ENCODE results near the gene ABCG1. TPM values are rescaled to one million over a fixed set of nuclear protein-coding genes. Genes with fewer than 3 reads are reported as not detected.

ABCG1 gene
- total and polyA plus RNA-seq, 4 experiments from 2014 or later = 1.5 to 19.6 (median 9.5) TPM

DNA sequence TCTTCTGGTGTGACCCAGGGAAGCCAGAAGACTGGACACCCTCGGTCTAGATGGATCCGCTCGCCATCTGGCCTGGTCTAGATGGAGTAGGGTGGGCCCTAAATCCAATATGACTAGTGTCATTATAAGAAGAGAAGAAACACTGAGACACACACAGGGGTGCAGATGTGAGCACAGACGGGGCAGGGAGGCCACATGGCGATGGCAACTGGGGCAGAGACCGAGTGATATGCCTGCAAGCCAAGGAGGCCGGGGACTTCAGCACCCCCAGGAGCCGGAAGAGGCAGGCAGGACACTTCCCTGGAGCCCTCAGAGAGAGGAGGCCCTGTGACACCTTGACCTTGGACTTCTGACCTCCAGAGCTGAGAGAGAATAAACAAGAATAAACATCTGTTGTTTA is 101.9 kb downstream of the ABCG1 start:
- Histone ChIP-seq H3K27ac (ENCODE audit: low read depth, low read length) (no peak overlapping the region), H3K36me3 (ENCODE audit: insufficient read depth, low read length) (no peaks in the 10 kb centered on the region), H3K4me1 (ENCODE audit: insufficient read depth, low read length) (peaks cover 5% of the 10 kb centered on the region), H3K27me3 (ENCODE audit: insufficient read depth, low read length) (peaks cover 5% of the 10 kb centered on the region), H3K4me3 (ENCODE audit: low read length in 2 of 2) (no peak overlapping the region), H3K9me3 (ENCODE audit: control insufficient read depth in 1 of 2, low read length in 2 of 2) (no peaks in the 10 kb centered on the region)
- H3K27ac Mint-ChIP-seq = peak overlapping the region in 1 of 7 donors; percentile 30
- ChIA-PET CTCF (ENCODE audit: partially characterized antibody) (no interaction called here), POLR2A (ENCODE audit: partially characterized antibody) (interaction anchor here (0.5 kb wide), 1 partner anchor 100 kb away, joined by 3 read pairs; no protein-coding TSS in a partner anchor)
- H3K4me3 Mint-ChIP-seq = peak overlapping the region in 1 of 8 donors; percentile 66
- H3K9me3 Mint-ChIP-seq = no peaks in the 10 kb centered on the region
- peaks cover 5 to 10% of the 10 kb centered on the region in 2 donors for H3K27me3 Mint-ChIP-seq
- no peak for DNase-seq
- peaks cover 0 to 11% (median 4%) of the 10 kb centered on the region in 4 donors for H3K4me1 Mint-ChIP-seq
- no peaks in the 10 kb centered on the region for H3K36me3 Mint-ChIP-seq
- intact Hi-C loops (cut with micrococcal nuclease) = no loop called here

DNA sequence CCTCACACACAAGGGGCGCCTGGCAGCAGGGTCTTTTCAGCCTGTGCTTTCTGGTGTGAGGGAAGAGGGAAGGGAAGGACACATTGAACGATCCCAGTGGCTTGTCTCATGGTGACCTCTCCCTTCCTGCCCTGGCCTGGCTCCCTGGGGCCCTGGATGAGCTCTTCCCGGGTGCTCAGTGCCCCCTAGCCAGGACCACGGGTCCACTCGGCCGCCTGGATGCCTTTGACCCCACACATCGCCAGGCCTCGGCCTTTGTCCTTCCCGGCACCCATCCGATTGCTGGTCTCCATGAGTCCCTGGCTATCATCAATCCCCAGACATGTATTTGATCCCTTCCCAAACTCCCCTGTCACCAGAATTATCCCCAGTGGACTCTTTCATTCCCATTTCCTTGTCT is 102.3 kb downstream of the ABCG1 start:
- Mint-ChIP-seq H3K4me1 (peaks cover 0 to 11% (median 4%) of the 10 kb centered on the region in 4 donors), H3K4me3 (no peak overlapping the region), H3K9me3 (no peaks in the 10 kb centered on the region), H3K27ac (no peak overlapping the region), H3K36me3 (no peaks in the 10 kb centered on the region), H3K27me3 (peaks cover 5 to 10% of the 10 kb centered on the region in 2 donors)
- ChIA-PET CTCF (ENCODE audit: partially characterized antibody) (no interaction called here), POLR2A (ENCODE audit: partially characterized antibody) (no interaction called here)
- peaks cover 5% of the 10 kb centered on the region for H3K27me3 ChIP-seq (ENCODE audit: insufficient read depth, low read length)
- H3K4me3 ChIP-seq (ENCODE audit: low read length in 2 of 2) = no peak overlapping the region
- intact Hi-C loops (cut with micrococcal nuclease) = no loop called here
- no peak for DNase-seq
- H3K36me3 ChIP-seq (ENCODE audit: insufficient read depth, low read length) = no peaks in the 10 kb centered on the region
- no peaks in the 10 kb centered on the region for H3K9me3 ChIP-seq (ENCODE audit: control insufficient read depth in 1 of 2, low read length in 2 of 2)
- H3K27ac ChIP-seq (ENCODE audit: low read depth, low read length) = no peak overlapping the region
- H3K4me1 ChIP-seq (ENCODE audit: insufficient read depth, low read length) = peaks cover 5% of the 10 kb centered on the region

DNA sequence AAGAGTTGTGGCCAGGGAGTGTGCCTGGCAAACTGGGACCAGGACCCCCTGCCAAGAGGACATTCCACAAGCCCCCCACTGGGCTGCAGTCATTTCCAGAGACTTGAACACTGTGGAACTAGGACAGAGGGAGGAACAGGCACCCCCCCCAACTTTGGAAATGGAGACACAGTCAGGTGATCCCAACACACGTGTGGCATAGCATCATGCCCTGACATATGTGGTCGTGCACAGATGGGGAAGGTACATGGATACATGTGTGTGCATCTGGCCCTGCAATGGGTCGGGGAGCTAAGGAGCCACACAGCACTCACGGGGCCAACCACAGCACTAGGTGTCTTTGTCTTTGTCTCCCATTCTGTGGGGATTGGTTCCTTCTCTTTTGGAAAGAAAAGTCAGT is 102.9 kb downstream of the ABCG1 start:
- CTCF ChIA-PET (ENCODE audit: partially characterized antibody) = no interaction called here

DNA sequence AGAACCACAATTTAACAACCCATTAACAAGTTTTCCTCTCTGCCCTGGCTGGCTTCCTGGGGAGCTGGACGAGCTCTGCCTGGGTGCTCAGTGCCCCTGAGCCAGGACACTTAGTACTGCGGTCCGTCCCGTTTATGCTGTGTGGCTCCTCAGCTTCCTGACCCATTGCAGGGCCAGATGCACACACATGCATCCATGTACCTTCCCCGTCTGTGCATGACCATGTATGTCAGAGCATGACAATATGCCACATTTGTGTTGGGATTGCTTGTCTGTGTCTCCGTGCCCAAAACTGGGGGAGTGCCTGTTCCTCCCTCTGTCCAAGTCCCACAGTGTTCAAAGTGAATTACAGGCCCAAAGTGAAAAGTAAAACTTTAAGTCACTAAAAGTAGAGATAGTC is 106.0 kb downstream of the ABCG1 start:
- no peak overlapping the region for H3K27ac Mint-ChIP-seq
- Histone ChIP-seq H3K4me1 (ENCODE audit: insufficient read depth, low read length) (no peaks in the 10 kb centered on the region), H3K4me3 (ENCODE audit: low read length in 2 of 2) (no peak overlapping the region), H3K9me3 (ENCODE audit: control insufficient read depth in 1 of 2, low read length in 2 of 2) (no peaks in the 10 kb centered on the region), H3K36me3 (ENCODE audit: insufficient read depth, low read length) (no peaks in the 10 kb centered on the region), H3K27ac (ENCODE audit: low read depth, low read length) (no peak overlapping the region), H3K27me3 (ENCODE audit: insufficient read depth, low read length) (peaks cover 5% of the 10 kb centered on the region)
- POLR2A ChIA-PET (ENCODE audit: partially characterized antibody) = no interaction called here
- H3K9me3 Mint-ChIP-seq = no peaks in the 10 kb centered on the region
- intact Hi-C loops (cut with micrococcal nuclease) = no loop called here
- H3K4me3 Mint-ChIP-seq = no peak overlapping the region
- DNase-seq = no peak
- peaks cover 5 to 10% of the 10 kb centered on the region in 2 donors for H3K27me3 Mint-ChIP-seq
- CTCF ChIA-PET (ENCODE audit: partially characterized antibody) = no interaction called here
- H3K4me1 Mint-ChIP-seq = peaks cover 0 to 2% (median 0%) of the 10 kb centered on the region in 4 donors
- H3K36me3 Mint-ChIP-seq = no peaks in the 10 kb centered on the region

More for the DNA sequence above, 102.9 kb downstream of the ABCG1 start:
- POLR2A ChIA-PET (ENCODE audit: partially characterized antibody) = no interaction called here
- Mint-ChIP-seq H3K9me3 (no peaks in the 10 kb centered on the region), H3K4me1 (peaks cover 0 to 11% (median 4%) of the 10 kb centered on the region in 4 donors), H3K27ac (no peak overlapping the region), H3K36me3 (no peaks in the 10 kb centered on the region), H3K4me3 (no peak overlapping the region), H3K27me3 (peaks cover 5 to 10% of the 10 kb centered on the region in 2 donors)
- Histone ChIP-seq H3K27me3 (ENCODE audit: insufficient read depth, low read length) (peaks cover 5% of the 10 kb centered on the region), H3K9me3 (ENCODE audit: control insufficient read depth in 1 of 2, low read length in 2 of 2) (no peaks in the 10 kb centered on the region), H3K36me3 (ENCODE audit: insufficient read depth, low read length) (no peaks in the 10 kb centered on the region), H3K4me1 (ENCODE audit: insufficient read depth, low read length) (peaks cover 5% of the 10 kb centered on the region), H3K4me3 (ENCODE audit: low read length in 2 of 2) (no peak overlapping the region), H3K27ac (ENCODE audit: low read depth, low read length) (no peak overlapping the region)
- intact Hi-C loops (cut with micrococcal nuclease) = no loop called here
- no peak for DNase-seq

DNA sequence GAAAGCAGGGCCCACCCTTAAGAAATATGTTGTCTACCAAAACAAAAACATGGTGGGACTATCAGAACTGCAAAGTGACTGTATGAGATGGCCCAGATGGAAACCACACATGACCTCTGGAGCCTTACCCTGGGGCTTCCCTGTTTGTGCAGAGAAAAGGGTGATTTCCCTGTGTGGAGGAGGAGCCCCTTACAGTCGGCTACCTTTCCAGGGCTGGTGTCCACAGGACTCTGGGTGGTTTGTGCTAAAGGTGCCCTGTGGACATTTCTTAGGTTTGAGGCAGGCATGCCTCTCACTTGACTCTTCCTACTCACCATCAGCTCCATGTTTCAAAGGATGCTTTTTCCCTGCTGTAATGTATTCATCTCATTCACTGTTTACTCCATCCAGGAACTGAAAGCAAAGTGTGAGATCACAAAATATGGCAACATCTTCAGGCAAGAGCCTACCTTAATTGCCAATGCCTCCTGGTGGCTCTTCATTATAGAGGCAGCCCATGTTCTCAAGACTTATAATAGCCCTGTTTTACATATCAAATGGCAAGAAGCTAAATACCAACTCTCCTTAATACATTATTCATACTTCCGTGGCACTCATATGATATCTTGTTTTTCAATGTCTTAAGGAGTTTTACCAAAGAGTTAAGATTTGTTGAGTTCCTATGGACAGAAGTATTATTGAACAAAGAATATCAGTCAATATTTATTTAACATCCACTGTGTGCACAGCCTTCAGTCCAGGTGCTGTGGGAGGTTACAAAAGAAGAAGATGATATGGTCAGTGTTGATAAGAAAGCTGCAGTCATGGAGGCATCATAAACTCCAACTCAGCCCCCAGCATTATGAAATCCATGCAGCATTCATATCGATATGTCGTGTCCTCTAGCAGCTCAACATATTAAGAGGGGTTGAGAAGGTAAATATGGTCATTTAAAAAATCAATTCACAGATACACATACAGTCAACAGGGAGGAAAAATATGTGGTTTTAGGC is 111.7 kb downstream of the ABCG1 start:
- no peaks in the 10 kb centered on the region for H3K4me1 Mint-ChIP-seq
- no peak overlapping the region for H3K4me3 Mint-ChIP-seq
- DNase-seq = no peak
- peaks cover 2% of the 10 kb centered on the region in 2 donors for H3K27me3 Mint-ChIP-seq
- peaks cover 0 to 13% of the 10 kb centered on the region in 2 donors for H3K36me3 Mint-ChIP-seq
- Histone ChIP-seq H3K27me3 (ENCODE audit: insufficient read depth, low read length) (no peaks in the 10 kb centered on the region), H3K4me1 (ENCODE audit: insufficient read depth, low read length) (no peaks in the 10 kb centered on the region), H3K4me3 (ENCODE audit: low read length in 2 of 2) (no peak overlapping the region), H3K36me3 (ENCODE audit: insufficient read depth, low read length) (no peaks in the 10 kb centered on the region), H3K9me3 (ENCODE audit: control insufficient read depth in 1 of 2, low read length in 2 of 2) (peaks cover 0 to 4% of the 10 kb centered on the region in 2 donors), H3K27ac (ENCODE audit: low read depth, low read length) (no peak overlapping the region)
- ChIA-PET POLR2A (ENCODE audit: partially characterized antibody) (no interaction called here), CTCF (ENCODE audit: partially characterized antibody) (no interaction called here)
- H3K27ac Mint-ChIP-seq = no peak overlapping the region
- intact Hi-C loops (cut with micrococcal nuclease) = no loop called here
- H3K9me3 Mint-ChIP-seq = peaks cover 5 to 24% (median 18%) of the 10 kb centered on the region in 8 donors

DNA sequence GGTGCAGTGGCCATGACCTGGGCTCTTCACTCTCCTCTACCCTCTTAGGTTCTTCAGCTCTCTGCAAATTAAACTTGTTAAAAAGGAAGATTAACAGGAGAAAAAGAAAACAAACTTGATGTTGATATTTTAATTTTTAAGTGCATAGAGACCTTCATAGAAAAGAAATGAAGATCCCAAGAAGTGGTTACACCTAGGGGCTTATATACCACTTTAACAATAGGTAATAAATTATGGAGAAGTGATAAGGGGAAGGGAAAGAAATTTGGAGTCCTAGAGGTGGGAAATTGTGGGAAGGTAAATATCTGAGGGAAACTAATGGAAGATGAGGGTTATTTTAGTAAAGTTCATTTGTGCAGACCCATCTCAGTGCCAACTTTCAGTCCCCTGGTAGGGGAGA is 112.7 kb downstream of the ABCG1 start:
- no peaks in the 10 kb centered on the region for H3K27me3 ChIP-seq (ENCODE audit: insufficient read depth, low read length)
- POLR2A ChIA-PET (ENCODE audit: partially characterized antibody) = no interaction called here
- no peak overlapping the region for H3K4me3 Mint-ChIP-seq

DNA sequence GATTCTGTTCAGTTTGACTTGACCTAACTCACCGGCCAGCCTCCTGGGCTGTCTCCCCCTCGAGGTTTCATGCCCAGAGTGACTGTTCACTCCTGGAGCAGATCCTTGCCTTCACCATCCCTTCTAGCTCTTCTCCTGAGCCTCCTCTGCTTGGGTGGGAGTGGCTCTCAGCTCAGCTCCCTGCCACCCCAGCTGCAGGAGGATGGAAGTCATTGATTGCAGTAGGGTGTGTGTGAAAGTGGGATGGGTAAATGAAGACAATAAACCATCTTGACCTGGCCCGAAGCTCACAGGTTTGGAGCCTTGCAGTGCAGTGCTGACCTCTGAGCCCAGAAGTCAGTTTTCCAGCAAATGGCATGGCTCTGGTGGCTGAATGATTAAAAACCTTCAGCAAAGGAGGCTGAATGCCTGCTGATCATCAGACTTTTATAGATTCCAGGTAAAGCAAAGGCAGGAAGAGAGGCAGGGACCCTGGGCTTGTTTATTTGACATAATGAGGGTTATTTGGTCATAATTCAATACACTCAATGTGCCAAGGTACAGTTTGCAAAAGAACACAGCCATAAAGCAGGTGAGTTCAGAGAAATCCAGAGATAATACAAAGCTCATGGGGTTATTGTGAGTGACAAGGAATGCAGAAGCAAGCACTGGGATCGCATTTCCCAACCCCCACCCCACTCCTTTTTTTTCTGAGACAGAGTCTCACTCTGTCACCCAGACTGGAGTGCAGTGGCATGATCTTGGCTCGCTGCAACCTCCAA is 113.8 kb downstream of the ABCG1 start:
- no peaks in the 10 kb centered on the region for H3K36me3 ChIP-seq (ENCODE audit: insufficient read depth, low read length)
- Mint-ChIP-seq H3K27ac (no peak overlapping the region), H3K4me1 (peaks cover 1 to 3% (median 3%) of the 10 kb centered on the region in 4 donors), H3K4me3 (no peak overlapping the region), H3K9me3 (peaks cover 6 to 24% (median 18%) of the 10 kb centered on the region in 8 donors), H3K27me3 (peaks cover 2 to 5% of the 10 kb centered on the region in 2 donors), H3K36me3 (peaks cover 0 to 13% of the 10 kb centered on the region in 2 donors)
- H3K4me1 ChIP-seq (ENCODE audit: insufficient read depth, low read length) = peaks cover 3% of the 10 kb centered on the region
- POLR2A ChIA-PET (ENCODE audit: partially characterized antibody) = no interaction called here
- DNase-seq = no peak
- peaks cover 0 to 4% of the 10 kb centered on the region in 2 donors for H3K9me3 ChIP-seq (ENCODE audit: control insufficient read depth in 1 of 2, low read length in 2 of 2)
- H3K27ac ChIP-seq (ENCODE audit: low read depth, low read length) = no peak overlapping the region
- no peaks in the 10 kb centered on the region for H3K27me3 ChIP-seq (ENCODE audit: insufficient read depth, low read length)
- intact Hi-C loops (cut with micrococcal nuclease) = no loop called here
- no peak overlapping the region for H3K4me3 ChIP-seq (ENCODE audit: low read length in 2 of 2)
- CTCF ChIA-PET (ENCODE audit: partially characterized antibody) = no interaction called here

More for the DNA sequence above, 112.7 kb downstream of the ABCG1 start:
- no peak overlapping the region for H3K27ac Mint-ChIP-seq
- peaks cover 2% of the 10 kb centered on the region in 2 donors for H3K27me3 Mint-ChIP-seq
- no peak overlapping the region for H3K4me3 ChIP-seq (ENCODE audit: low read length in 2 of 2)
- no peak for DNase-seq
- intact Hi-C loops (cut with micrococcal nuclease) = no loop called here
- H3K4me1 ChIP-seq (ENCODE audit: insufficient read depth, low read length) = no peaks in the 10 kb centered on the region
- H3K36me3 ChIP-seq (ENCODE audit: insufficient read depth, low read length) = no peaks in the 10 kb centered on the region
- H3K27ac ChIP-seq (ENCODE audit: low read depth, low read length) = no peak overlapping the region
- H3K9me3 Mint-ChIP-seq = peaks cover 5 to 24% (median 18%) of the 10 kb centered on the region in 8 donors
- CTCF ChIA-PET (ENCODE audit: partially characterized antibody) = no interaction called here
- H3K9me3 ChIP-seq (ENCODE audit: control insufficient read depth in 1 of 2, low read length in 2 of 2) = peaks cover 0 to 4% of the 10 kb centered on the region in 2 donors
- peaks cover 0 to 13% of the 10 kb centered on the region in 2 donors for H3K36me3 Mint-ChIP-seq
- H3K4me1 Mint-ChIP-seq = no peaks in the 10 kb centered on the region
